ENCODE data around the gene MRPS27. TPM values are rescaled to one million over a fixed set of nuclear protein-coding genes. Genes with fewer than 3 reads are reported as not detected.

The MRPS27 gene
- total and polyA plus RNA-seq, 4 donors, result 17.6 to 38.7 (median 34.9) TPM

DNA sequence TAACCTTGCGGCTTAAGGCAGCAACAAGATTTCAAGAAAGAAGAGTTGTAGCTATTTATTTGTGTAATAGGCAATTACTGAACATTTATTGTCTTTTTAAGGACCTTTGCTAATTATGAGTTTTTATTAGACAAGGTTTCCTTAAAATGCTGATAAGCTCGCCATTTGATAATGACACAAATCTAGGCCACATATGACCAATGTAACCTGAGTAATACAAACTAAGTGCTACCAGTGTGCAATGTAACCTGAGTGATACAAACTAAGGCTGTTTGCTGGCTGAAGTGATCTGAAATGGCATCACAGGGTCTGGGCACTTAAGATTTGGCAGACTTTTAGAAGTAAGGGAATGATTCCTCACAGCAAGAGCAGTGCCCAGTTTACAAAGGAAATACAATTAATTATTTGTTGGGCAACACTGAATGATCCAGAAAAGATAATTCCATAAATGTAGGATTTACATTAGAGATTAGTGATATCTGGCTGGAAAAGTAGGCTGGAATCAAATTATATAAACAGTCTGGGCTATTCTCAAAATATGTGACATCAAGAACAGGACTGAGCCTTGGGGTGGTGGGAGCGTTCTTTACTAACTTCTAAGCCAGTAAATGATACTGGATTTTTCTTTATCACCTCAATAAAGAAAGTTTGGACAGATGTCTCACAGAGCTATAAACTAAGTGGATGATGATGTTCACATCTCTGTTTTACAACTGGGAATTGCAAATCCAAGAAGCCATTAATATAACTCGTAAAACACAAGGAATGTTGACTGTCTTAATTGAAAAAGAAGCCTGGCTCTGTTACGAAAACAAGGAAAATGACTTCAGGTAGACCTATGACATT, 54.8 kb downstream of the MRPS27 start (continued):
- TF ChIP-seq, protein P1, sequence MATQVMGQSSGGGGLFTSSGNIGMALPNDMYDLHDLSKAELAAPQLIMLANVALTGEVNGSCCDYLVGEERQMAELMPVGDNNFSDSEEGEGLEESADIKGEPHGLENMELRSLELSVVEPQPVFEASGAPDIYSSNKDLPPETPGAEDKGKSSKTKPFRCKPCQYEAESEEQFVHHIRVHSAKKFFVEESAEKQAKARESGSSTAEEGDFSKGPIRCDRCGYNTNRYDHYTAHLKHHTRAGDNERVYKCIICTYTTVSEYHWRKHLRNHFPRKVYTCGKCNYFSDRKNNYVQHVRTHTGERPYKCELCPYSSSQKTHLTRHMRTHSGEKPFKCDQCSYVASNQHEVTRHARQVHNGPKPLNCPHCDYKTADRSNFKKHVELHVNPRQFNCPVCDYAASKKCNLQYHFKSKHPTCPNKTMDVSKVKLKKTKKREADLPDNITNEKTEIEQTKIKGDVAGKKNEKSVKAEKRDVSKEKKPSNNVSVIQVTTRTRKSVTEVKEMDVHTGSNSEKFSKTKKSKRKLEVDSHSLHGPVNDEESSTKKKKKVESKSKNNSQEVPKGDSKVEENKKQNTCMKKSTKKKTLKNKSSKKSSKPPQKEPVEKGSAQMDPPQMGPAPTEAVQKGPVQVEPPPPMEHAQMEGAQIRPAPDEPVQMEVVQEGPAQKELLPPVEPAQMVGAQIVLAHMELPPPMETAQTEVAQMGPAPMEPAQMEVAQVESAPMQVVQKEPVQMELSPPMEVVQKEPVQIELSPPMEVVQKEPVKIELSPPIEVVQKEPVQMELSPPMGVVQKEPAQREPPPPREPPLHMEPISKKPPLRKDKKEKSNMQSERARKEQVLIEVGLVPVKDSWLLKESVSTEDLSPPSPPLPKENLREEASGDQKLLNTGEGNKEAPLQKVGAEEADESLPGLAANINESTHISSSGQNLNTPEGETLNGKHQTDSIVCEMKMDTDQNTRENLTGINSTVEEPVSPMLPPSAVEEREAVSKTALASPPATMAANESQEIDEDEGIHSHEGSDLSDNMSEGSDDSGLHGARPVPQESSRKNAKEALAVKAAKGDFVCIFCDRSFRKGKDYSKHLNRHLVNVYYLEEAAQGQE (IDR thresholded peaks at IDR 0.05), result no peak
- TF ChIP-seq JUND (IDR thresholded peaks at IDR 0.05) (no peak), YY1 (IDR thresholded peaks at IDR 0.05) (no peak), RAD21 (IDR thresholded peaks at IDR 0.05) (no peak)
- TF ChIP-seq, protein P2, sequence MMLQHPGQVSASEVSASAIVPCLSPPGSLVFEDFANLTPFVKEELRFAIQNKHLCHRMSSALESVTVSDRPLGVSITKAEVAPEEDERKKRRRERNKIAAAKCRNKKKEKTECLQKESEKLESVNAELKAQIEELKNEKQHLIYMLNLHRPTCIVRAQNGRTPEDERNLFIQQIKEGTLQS (IDR thresholded peaks at IDR 0.05), result no peak

DNA sequence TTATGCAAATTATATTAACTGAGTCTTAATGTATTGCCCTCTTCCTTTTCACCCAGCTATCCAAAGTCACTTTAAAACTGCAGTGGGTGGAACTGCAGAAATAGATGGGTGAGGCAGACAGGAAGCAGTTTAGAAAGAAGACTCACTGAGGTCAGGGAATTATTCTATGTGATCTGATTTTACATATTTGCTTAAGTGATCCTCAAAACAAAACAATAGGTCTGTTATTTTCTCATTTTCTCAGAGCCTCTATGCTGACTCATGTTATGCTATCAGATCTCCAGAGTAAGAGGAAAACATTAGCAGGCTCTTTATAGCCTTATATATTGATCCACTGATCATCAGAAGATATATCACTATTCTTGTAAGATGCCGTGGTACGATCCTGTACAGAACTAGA, 63.5 kb downstream of the MRPS27 start:
- Histone ChIP-seq H3K4me1 (ENCODE audit: control insufficient read depth in 4 of 4, insufficient read depth in 4 of 4, low read length in 3 of 4) (no peaks in the 10 kb centered on the region), H3K27ac (ENCODE audit: low read depth in 1 of 2, low read length in 2 of 2) (no peak overlapping the region), H3K9me3 (ENCODE audit: control insufficient read depth in 4 of 4, low read length in 3 of 4) (no peaks in the 10 kb centered on the region), H3K36me3 (ENCODE audit: control insufficient read depth in 4 of 4, insufficient read depth in 3 of 4, low read depth in 1 of 4, low read length in 3 of 4) (no peaks in the 10 kb centered on the region), H3K27me3 (ENCODE audit: control insufficient read depth in 4 of 4, insufficient read depth in 4 of 4, low read length in 3 of 4) (no peaks in the 10 kb centered on the region), H3K9ac (ENCODE audit: low read depth in 1 of 2, low read length in 2 of 2) (no peak overlapping the region), H3K4me3 (ENCODE audit: low read depth in 1 of 3, low read length in 3 of 3) (no peak overlapping the region)
- no peak for DNase-seq (ENCODE audit: low spot score)
- TF ChIP-seq FOXA1 (IDR thresholded peaks at IDR 0.05) (no peak), HNF4A (conservative IDR thresholded peaks at IDR 0.05) (no peak), RXRA (IDR thresholded peaks at IDR 0.05) (no peak), HNF4G (IDR thresholded peaks at IDR 0.05) (no peak), GABPA (IDR thresholded peaks at IDR 0.05 in 1 of 2, conservative IDR thresholded peaks at IDR 0.05 in 1 of 2) (no peak), RAD21 (IDR thresholded peaks at IDR 0.05) (no peak), YY1 (IDR thresholded peaks at IDR 0.05) (no peak), TAF1 (conservative IDR thresholded peaks at IDR 0.05) (no peak), JUND (IDR thresholded peaks at IDR 0.05) (no peak), FOXA2 (IDR thresholded peaks at IDR 0.05) (no peak)
- TF ChIP-seq, protein P2 (IDR thresholded peaks at IDR 0.05), result no peak
- TF ChIP-seq, protein P3, sequence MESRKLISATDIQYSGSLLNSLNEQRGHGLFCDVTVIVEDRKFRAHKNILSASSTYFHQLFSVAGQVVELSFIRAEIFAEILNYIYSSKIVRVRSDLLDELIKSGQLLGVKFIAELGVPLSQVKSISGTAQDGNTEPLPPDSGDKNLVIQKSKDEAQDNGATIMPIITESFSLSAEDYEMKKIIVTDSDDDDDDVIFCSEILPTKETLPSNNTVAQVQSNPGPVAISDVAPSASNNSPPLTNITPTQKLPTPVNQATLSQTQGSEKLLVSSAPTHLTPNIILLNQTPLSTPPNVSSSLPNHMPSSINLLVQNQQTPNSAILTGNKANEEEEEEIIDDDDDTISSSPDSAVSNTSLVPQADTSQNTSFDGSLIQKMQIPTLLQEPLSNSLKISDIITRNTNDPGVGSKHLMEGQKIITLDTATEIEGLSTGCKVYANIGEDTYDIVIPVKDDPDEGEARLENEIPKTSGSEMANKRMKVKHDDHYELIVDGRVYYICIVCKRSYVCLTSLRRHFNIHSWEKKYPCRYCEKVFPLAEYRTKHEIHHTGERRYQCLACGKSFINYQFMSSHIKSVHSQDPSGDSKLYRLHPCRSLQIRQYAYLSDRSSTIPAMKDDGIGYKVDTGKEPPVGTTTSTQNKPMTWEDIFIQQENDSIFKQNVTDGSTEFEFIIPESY (IDR thresholded peaks at IDR 0.05), result no peak
- TF ChIP-seq, protein P1 (IDR thresholded peaks at IDR 0.05), result no peak
- TF ChIP-seq, protein P4, sequence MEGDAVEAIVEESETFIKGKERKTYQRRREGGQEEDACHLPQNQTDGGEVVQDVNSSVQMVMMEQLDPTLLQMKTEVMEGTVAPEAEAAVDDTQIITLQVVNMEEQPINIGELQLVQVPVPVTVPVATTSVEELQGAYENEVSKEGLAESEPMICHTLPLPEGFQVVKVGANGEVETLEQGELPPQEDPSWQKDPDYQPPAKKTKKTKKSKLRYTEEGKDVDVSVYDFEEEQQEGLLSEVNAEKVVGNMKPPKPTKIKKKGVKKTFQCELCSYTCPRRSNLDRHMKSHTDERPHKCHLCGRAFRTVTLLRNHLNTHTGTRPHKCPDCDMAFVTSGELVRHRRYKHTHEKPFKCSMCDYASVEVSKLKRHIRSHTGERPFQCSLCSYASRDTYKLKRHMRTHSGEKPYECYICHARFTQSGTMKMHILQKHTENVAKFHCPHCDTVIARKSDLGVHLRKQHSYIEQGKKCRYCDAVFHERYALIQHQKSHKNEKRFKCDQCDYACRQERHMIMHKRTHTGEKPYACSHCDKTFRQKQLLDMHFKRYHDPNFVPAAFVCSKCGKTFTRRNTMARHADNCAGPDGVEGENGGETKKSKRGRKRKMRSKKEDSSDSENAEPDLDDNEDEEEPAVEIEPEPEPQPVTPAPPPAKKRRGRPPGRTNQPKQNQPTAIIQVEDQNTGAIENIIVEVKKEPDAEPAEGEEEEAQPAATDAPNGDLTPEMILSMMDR (IDR thresholded peaks at IDR 0.05; ENCODE audit: low read depth, low read length, missing input control), result no peak
- 95% methylated on average over 2 of the region's 2 CpGs for WGBS

Measured in liver (tissue), 9 donors.